ENCODE data around the gene METTL23. TPM values are rescaled to one million over a fixed set of nuclear protein-coding genes. Genes with fewer than 3 reads are reported as not detected.
A peak's percentile ranks its signal among the peaks of the same experiment; 100 is the strongest.
"Not testable (repeated sequence)": the region's sequence is repeated elsewhere in the genome, so short reads cannot be mapped to it uniquely, and the experiment has no call there.

The METTL23 gene
- total RNA-seq, 1 donor: 25.7 TPM

- Histone ChIP-seq H3K4me2 (ENCODE audit: insufficient read depth, low read length) (peak overlapping the region; percentile 96), H4K20me1 (ENCODE audit: insufficient read depth, low read length) (peaks cover 56% of the 10 kb centered on the region), H3K79me2 (ENCODE audit: insufficient read depth, low read length) (peaks cover 81% of the 10 kb centered on the region), H3K4me3 (ENCODE audit: insufficient read depth, low read length) (peak overlapping the region; percentile 85), H3K27me3 (ENCODE audit: insufficient read depth, low read length) (no peaks in the 10 kb centered on the region), H3K27ac (ENCODE audit: low read depth, low read length) (peak overlapping the region; percentile 99), H2AFZ (ENCODE audit: low read length) (peak overlapping the region; percentile 3), H3K4me1 (ENCODE audit: insufficient read depth, low read length) (peaks cover 32% of the 10 kb centered on the region), H3K36me3 (ENCODE audit: insufficient read depth, low read length) (peaks cover 32% of the 10 kb centered on the region), H3K9me3 (ENCODE audit: low read depth, low read length) (no peaks in the 10 kb centered on the region)
- DNase-seq (ENCODE audit: insufficient read length, low spot score, missing footprints): peak; percentile 99
- no peak for TF ChIP-seq CTCF (IDR thresholded peaks at IDR 0.05; ENCODE audit: extremely low read depth, low read depth, low read length)
Observed at GRCh38 chr17:76709077-76709950, 17.3 kb upstream of the METTL23 start.

- H3K36me3 ChIP-seq (ENCODE audit: insufficient read depth, low read length): peaks cover 38% of the 10 kb centered on the region
- H4K20me1 ChIP-seq (ENCODE audit: insufficient read depth, low read length): peaks cover 52% of the 10 kb centered on the region
- peak overlapping the region; percentile 85 for H3K4me3 ChIP-seq (ENCODE audit: insufficient read depth, low read length)
- H3K9me3 ChIP-seq (ENCODE audit: low read depth, low read length); H2AFZ ChIP-seq (ENCODE audit: low read length); H3K27me3 ChIP-seq (ENCODE audit: insufficient read depth, low read length): not testable (repeated sequence)
- H3K79me2 ChIP-seq (ENCODE audit: insufficient read depth, low read length): peaks cover 82% of the 10 kb centered on the region
- peak; percentile 93 for DNase-seq (ENCODE audit: insufficient read length, low spot score, missing footprints)
- H3K4me2 ChIP-seq (ENCODE audit: insufficient read depth, low read length): peak overlapping the region; percentile 96
- peak overlapping the region; percentile 99 for H3K27ac ChIP-seq (ENCODE audit: low read depth, low read length)
- peaks cover 37% of the 10 kb centered on the region for H3K4me1 ChIP-seq (ENCODE audit: insufficient read depth, low read length)
Observed at GRCh38 chr17:76709951-76710862, 16.4 kb upstream of the METTL23 start.

- Histone ChIP-seq H2AFZ (ENCODE audit: low read length) (peak within 1 kb of the TSS; percentile 15), H3K4me1 (ENCODE audit: insufficient read depth, low read length) (peaks cover 44% of the 10 kb centered on the region), H3K36me3 (ENCODE audit: insufficient read depth, low read length) (peaks cover 39% of the 10 kb centered on the region), H3K27me3 (ENCODE audit: insufficient read depth, low read length) (no peaks in the 10 kb centered on the region), H3K79me2 (ENCODE audit: insufficient read depth, low read length) (peaks cover 79% of the 10 kb centered on the region), H3K4me2 (ENCODE audit: insufficient read depth, low read length) (peak within 1 kb of the TSS; percentile 96), H3K9me3 (ENCODE audit: low read depth, low read length) (no peaks in the 10 kb centered on the region), H3K27ac (ENCODE audit: low read depth, low read length) (peak within 1 kb of the TSS; percentile 99), H3K4me3 (ENCODE audit: insufficient read depth, low read length) (peak within 1 kb of the TSS; percentile 85), H4K20me1 (ENCODE audit: insufficient read depth, low read length) (peaks cover 44% of the 10 kb centered on the region)
- no peak for TF ChIP-seq CTCF (IDR thresholded peaks at IDR 0.05; ENCODE audit: extremely low read depth, low read depth, low read length)
- DNase-seq (ENCODE audit: insufficient read length, low spot score, missing footprints): peak; percentile 97
Observed at GRCh38 chr17:76710863-76711611, 15.6 kb upstream of the METTL23 start, which contains the start of gene MXRA7. MXRA7 (minus strand) TSS chr17:76710965; CDS start chr17:76710946, 19 bp downstream.

- H3K4me1 ChIP-seq (ENCODE audit: insufficient read depth, low read length): peaks cover 55% of the 10 kb centered on the region
- not testable (repeated sequence) for H3K9me3 ChIP-seq (ENCODE audit: low read depth, low read length); H3K4me2 ChIP-seq (ENCODE audit: insufficient read depth, low read length); H3K4me3 ChIP-seq (ENCODE audit: insufficient read depth, low read length); DNase-seq (ENCODE audit: insufficient read length, low spot score, missing footprints); H2AFZ ChIP-seq (ENCODE audit: low read length); H3K27me3 ChIP-seq (ENCODE audit: insufficient read depth, low read length)
- H4K20me1 ChIP-seq (ENCODE audit: insufficient read depth, low read length): peaks cover 38% of the 10 kb centered on the region
- peak overlapping the region; percentile 1 for H3K27ac ChIP-seq (ENCODE audit: low read depth, low read length)
- peaks cover 37% of the 10 kb centered on the region for H3K36me3 ChIP-seq (ENCODE audit: insufficient read depth, low read length)
- peaks cover 66% of the 10 kb centered on the region for H3K79me2 ChIP-seq (ENCODE audit: insufficient read depth, low read length)
Observed at GRCh38 chr17:76712321-76712720, 14.3 kb upstream of the METTL23 start.

Measured in osteoblast (primary cell).